PC-3 (cell line): ENCODE data around the gene SLC38A11. TPM values are rescaled to one million over a fixed set of nuclear protein-coding genes. Genes with fewer than 3 reads are reported as not detected.
"Not testable (repeated sequence)": the region's sequence is repeated elsewhere in the genome, so short reads cannot be mapped to it uniquely, and the experiment has no call there.

Source experiments
- ATAC-seq: fragments of 200-7000 bp; cut with Tn5 transposase; 2 replicates; pipeline ENCODE4 v1.9.1; 2020; ENCODE audit warnings: mild to moderate bottlenecking, moderate library complexity
- BruUV-seq: library from RNA; stranded (reverse); fragments of 400-500 nt; replicated peaks from 2 replicates; lab custom pipeline; 2021; lab: Mats Ljungman, UMichigan
- CTCF ChIA-PET: fragments of 300-600 bp; sonication (Branson Sonifier 250); formaldehyde crosslinking; loops from one replicate; lab custom pipeline; 2022; ENCODE audit warnings: antibody characterized with exemption; lab: Charles Lee
- POLR2A ChIA-PET: fragments of 300-600 bp; sonication (Branson Sonifier 250); formaldehyde crosslinking; loops from one replicate; lab custom pipeline; 2022; ENCODE audit warnings: antibody characterized with exemption; ENCODE audit not compliant: unreplicated experiment; lab: Charles Lee
- DNase-seq: peaks from one replicate; pipeline ENCODE4 v3.0.0-alpha.2; 2015
- H2AFZ ChIP-seq: fragments of 300-600 bp; sonication (generic); 2 replicates; pipeline ENCODE4 v1.6.0; 2016; ENCODE audit warnings: antibody characterized with exemption, low read length
- H3F3A ChIP-seq: fragments of 300-600 bp; sonication (generic); one replicate; pipeline ENCODE4 v1.6.0; 2017; ENCODE audit warnings: antibody characterized with exemption, low read length, control low read depth, mild to moderate bottlenecking; ENCODE audit not compliant: unreplicated experiment
- H3K27ac ChIP-seq: fragments of 300-600 bp; sonication (generic); 2 replicates; pipeline ENCODE4 v1.5.1; 2016; ENCODE audit warnings: mild to moderate bottlenecking, low read length
- H3K27me3 ChIP-seq: fragments of 300-600 bp; sonication (generic); 2 replicates; pipeline ENCODE4 v1.6.1; 2016; ENCODE audit warnings: low read length, mixed read lengths
- H3K36me3 ChIP-seq: fragments of 300-600 bp; sonication (generic); 2 replicates; pipeline ENCODE4 v1.6.1; 2016; ENCODE audit warnings: low read depth, mixed run types, low read length, mixed read lengths
- H3K4me1 ChIP-seq: fragments of 300-600 bp; sonication (generic); 2 replicates; pipeline ENCODE4 v1.5.1; 2016; ENCODE audit warnings: low read length; ENCODE audit not compliant: insufficient read depth
- H3K4me2 ChIP-seq: fragments of 300-600 bp; sonication (generic); 2 replicates; pipeline ENCODE4 v1.6.0; 2016; ENCODE audit warnings: low read length
- H3K4me3 ChIP-seq: fragments of 300-600 bp; sonication (generic); 2 replicates; pipeline ENCODE4 v1.5.1; 2016; ENCODE audit warnings: mild to moderate bottlenecking, low read length, mixed read lengths
- H3K79me2 ChIP-seq: fragments of 300-600 bp; sonication (generic); 2 replicates; pipeline ENCODE4 v1.6.1; 2017; ENCODE audit warnings: low read length, mixed read lengths
- H3K9ac ChIP-seq: fragments of 300-600 bp; sonication (generic); 2 replicates; pipeline ENCODE4 v1.6.0; 2016; ENCODE audit warnings: mild to moderate bottlenecking, low read length
- H3K9me2 ChIP-seq: fragments of 300-600 bp; sonication (generic); replicated peaks from 2 replicates; pipeline ENCODE4 v1.6.1; 2016; ENCODE audit warnings: mixed run types, low read length, mixed read lengths
- H3K9me3 ChIP-seq: fragments of 300-600 bp; sonication (generic); 2 replicates; pipeline ENCODE4 v1.6.1; 2016; ENCODE audit warnings: low read length, mixed read lengths
- H4K20me1 ChIP-seq: fragments of 300-600 bp; sonication (generic); 2 replicates; pipeline ENCODE4 v1.6.1; 2016; ENCODE audit warnings: low read length, mixed read lengths
- EZH2 ChIP-seq: fragments of 300-600 bp; sonication (generic); IDR thresholded peaks from one replicate; pipeline ENCODE4 v1.6.1; 2017; ENCODE audit warnings: antibody characterized with exemption, mild to moderate bottlenecking, low read length; ENCODE audit not compliant: unreplicated experiment
- EZH2phosphoT487 ChIP-seq: fragments of 300-600 bp; sonication (generic); IDR thresholded peaks from 2 replicates; pipeline ENCODE4 v1.6.1; 2018; ENCODE audit warnings: mild to moderate bottlenecking, antibody characterized with exemption, low read length, borderline replicate concordance
- intact Hi-C: fragments of 100-400 bp; cut with micrococcal nuclease; formaldehyde crosslinking; loops from 2 replicates; pipeline ENCODE4 v1.9.0; 2023
- total RNA-seq: library from RNA; depleted of rRNA; stranded (reverse); fragments of >200 nt; gene quantifications from 2 replicates; pipeline ENCODE4 v1.2.3, GENCODE V29; 2014
- TF ChIP-seq, protein P1 (sequence below): fragments of 300-600 bp; sonication (generic); conservative IDR thresholded peaks from 2 replicates; pipeline ENCODE4 v1.5.1; 2017; ENCODE audit warnings: antibody characterized with exemption, low read depth, mild to moderate bottlenecking, low read length

Gene SLC38A11
- total RNA-seq, 1 experiment from 2014 or later = 0.36 TPM

DNA sequence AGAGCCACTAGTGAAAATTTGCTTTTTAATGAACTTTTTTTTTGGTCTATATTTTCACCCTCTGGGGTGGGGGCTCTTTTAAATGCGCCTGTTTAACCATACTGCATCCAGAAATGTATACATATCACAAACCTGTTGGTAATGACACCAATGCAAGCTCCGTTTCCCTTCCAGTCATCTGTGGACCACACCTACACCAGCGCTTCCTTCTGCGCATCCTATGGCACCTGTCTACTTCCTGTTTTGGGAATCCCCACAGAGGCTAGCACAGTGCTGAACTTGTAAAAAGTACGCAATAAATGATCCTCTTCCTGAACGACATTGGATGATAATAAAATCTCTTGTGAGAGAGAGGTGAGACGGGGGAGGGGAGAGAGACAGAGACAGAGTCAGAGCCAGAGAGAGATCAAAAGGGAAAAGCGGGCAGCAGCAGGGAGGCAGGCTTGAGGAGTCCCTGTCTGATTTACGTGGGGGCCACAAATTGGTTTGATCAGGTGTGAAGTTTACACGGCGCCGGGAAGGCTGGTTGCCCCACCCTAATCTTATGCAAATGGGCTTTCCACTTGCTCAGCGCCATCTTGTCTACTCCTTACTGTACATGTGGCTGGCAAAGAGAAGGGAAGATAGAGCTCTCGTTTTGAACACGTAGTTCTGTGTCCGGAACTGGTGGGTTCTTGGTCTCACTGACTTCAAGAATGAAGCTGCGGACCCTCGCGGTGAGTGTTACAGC is 38.1 kb upstream of the SLC38A11 start:
- intact Hi-C loops = loop anchor here (1.0 to 2.0 kb wide), 2 partner anchors 211 to 300 kb away; partner anchors contain the start of gene SCN3A
- Histone ChIP-seq H3K4me1 (peaks cover 7% of the 10 kb centered on the region; the same call in 1 of the 2 replicates), H3K4me2 (peak overlapping the region; percentile 35; the same call in 1 of the 2 replicates), H4K20me1 (no peaks in the 10 kb centered on the region), H3K4me3 (no peak overlapping the region), H3K9me3 (no peaks in the 10 kb centered on the region), H3F3A (no peaks in the 10 kb centered on the region), H3K9me2 (no peaks in the 10 kb centered on the region), H2AFZ (no peak overlapping the region), H3K9ac (no peak overlapping the region), H3K36me3 (no peaks in the 10 kb centered on the region), H3K27me3 (no peaks in the 10 kb centered on the region), H3K27ac (no peak overlapping the region), H3K79me2 (no peaks in the 10 kb centered on the region)
- POLR2A ChIA-PET = interaction anchor here (0.7 kb wide), 1 partner anchor 9 kb away, joined by 3 read pairs; no protein-coding TSS in a partner anchor
- no TSS peak for BruUV-seq
- DNase-seq = no peak
- peak; percentile 21; the same call in 1 of the 2 replicates for ATAC-seq
- CTCF ChIA-PET = interaction anchor here (0.5 to 0.7 kb wide), 5 partner anchors 9 to 411 kb away, joined by 3 to 12 read pairs (median 3); partner anchors contain the start of gene SCN3A
- TF ChIP-seq, protein P1, sequence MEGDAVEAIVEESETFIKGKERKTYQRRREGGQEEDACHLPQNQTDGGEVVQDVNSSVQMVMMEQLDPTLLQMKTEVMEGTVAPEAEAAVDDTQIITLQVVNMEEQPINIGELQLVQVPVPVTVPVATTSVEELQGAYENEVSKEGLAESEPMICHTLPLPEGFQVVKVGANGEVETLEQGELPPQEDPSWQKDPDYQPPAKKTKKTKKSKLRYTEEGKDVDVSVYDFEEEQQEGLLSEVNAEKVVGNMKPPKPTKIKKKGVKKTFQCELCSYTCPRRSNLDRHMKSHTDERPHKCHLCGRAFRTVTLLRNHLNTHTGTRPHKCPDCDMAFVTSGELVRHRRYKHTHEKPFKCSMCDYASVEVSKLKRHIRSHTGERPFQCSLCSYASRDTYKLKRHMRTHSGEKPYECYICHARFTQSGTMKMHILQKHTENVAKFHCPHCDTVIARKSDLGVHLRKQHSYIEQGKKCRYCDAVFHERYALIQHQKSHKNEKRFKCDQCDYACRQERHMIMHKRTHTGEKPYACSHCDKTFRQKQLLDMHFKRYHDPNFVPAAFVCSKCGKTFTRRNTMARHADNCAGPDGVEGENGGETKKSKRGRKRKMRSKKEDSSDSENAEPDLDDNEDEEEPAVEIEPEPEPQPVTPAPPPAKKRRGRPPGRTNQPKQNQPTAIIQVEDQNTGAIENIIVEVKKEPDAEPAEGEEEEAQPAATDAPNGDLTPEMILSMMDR = no peak
- TF ChIP-seq EZH2 (no peak), EZH2phosphoT487 (no peak)

DNA sequence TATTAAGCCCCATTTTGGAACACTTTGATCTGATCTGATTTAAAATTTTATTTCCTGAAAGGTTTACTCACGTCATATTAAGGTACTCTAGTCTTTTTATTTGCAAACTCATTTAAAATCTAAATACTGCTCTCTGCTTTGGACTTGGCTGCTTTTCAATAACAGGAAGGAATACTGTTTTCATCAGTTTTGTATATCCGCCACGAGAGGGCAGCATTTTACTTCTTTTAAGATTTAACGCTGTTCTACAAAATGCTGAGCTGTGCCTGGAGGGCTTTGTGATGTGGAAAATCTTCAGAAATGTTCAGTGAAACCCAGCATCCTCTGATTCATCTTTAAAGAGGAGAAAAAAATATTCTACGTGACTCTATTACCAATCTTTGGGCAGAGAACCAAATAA is 37.5 kb upstream of the SLC38A11 start:
- DNase-seq (peak; percentile 90), ATAC-seq (peak; percentile 60)
- Histone ChIP-seq H3K4me2 (peak overlapping the region; percentile 35; the same call in 1 of the 2 replicates), H3K9ac (no peak overlapping the region), H2AFZ (no peak overlapping the region), H3K4me1 (peaks cover 7% of the 10 kb centered on the region; the same call in 1 of the 2 replicates), H3F3A (no peaks in the 10 kb centered on the region), H3K36me3 (no peaks in the 10 kb centered on the region), H3K27me3 (no peaks in the 10 kb centered on the region), H3K9me2 (no peaks in the 10 kb centered on the region), H3K9me3 (no peaks in the 10 kb centered on the region), H4K20me1 (no peaks in the 10 kb centered on the region), H3K4me3 (no peak overlapping the region), H3K27ac (no peak overlapping the region), H3K79me2 (no peaks in the 10 kb centered on the region)
- no peak for TF ChIP-seq EZH2
- TF ChIP-seq, protein P1 = peak; percentile 67
- TF ChIP-seq EZH2phosphoT487 = no peak
- BruUV-seq = no TSS peak
- POLR2A ChIA-PET = interaction anchor here (0.7 kb wide), 1 partner anchor 9 kb away, joined by 3 read pairs; no protein-coding TSS in a partner anchor
- intact Hi-C loops = loop anchor here (1.0 to 2.0 kb wide), 2 partner anchors 212 to 300 kb away; partner anchors contain the start of gene SCN3A
- CTCF ChIA-PET = interaction anchor here (0.5 to 0.7 kb wide), 6 partner anchors 8 to 412 kb away, joined by 3 to 12 read pairs (median 3); partner anchors contain the start of gene SCN3A

DNA sequence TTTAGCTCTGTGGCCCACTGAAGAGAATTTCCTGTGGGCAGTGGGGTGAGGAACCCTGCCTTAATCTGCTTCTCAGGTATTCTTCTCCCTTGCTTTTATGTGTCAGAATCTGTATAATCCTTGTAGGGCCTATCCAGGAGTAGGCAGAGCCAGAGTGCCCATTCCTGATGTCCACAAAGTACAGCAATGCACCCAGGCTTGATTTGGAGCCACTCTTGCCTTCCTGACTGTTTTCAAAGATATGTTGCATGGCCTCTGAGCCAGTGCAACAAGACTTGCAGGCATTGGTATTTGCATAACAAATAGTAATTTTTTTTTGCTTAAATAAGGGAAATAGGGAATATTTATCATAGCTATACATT is 36.7 kb upstream of the SLC38A11 start:
- POLR2A ChIA-PET, ATAC-seq, H3K4me1 ChIP-seq, H3K9me2 ChIP-seq, H3K27ac ChIP-seq, H3K9ac ChIP-seq, DNase-seq, H4K20me1 ChIP-seq, H3K4me2 ChIP-seq, H2AFZ ChIP-seq, H3K36me3 ChIP-seq, H3F3A ChIP-seq, BruUV-seq, H3K27me3 ChIP-seq, H3K9me3 ChIP-seq, H3K4me3 ChIP-seq, H3K79me2 ChIP-seq: not testable (repeated sequence)
- intact Hi-C loops = loop anchor here (2.0 kb wide), 1 partner anchor 213 kb away; the partner anchor contains the start of gene SCN3A
- CTCF ChIA-PET = interaction anchor here (0.6 kb wide), 1 partner anchor 150 kb away, joined by 3 read pairs; no protein-coding TSS in a partner anchor

DNA sequence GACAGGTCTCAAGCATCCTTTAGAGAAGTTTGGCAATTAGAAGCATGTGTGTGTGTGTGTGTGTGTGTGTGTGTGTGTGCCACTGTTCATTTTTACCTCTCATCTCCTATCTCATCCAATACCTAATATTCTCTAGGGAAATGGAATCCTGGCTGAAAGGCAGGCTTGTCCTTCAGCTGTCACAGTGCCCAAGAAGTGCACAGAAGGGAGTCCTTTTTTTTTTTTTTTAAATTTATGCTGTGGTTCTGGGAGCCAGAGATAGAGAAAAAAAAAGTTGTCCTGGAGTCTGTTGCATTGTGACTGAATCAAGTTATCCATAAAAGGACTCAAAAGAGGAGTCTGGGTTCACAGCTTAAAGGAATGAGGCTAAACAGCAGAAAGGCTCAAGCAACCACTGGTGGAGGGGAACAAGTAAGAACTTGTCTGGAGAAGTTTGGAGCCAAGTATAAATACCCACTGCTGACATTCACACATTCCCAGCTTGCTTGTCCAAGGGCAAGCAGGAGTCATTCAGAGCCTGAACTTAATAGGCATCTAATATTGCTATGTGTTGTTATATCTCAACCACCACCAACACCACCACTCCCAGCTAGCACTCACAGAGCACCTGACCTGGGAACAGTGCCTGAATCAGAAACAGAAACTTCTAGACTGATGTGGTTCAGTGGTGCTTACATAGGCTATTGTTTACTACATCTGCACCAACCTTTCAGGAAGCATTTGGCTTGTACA is 36.2 kb upstream of the SLC38A11 start:
- ATAC-seq, CTCF ChIA-PET: not testable (repeated sequence)
- intact Hi-C loops = loop anchor here (2.0 kb wide), 1 partner anchor 213 kb away; the partner anchor contains the start of gene SCN3A

More for the DNA sequence above, 36.2 kb upstream of the SLC38A11 start:
- BruUV-seq, H3K9me3 ChIP-seq, H3K79me2 ChIP-seq, DNase-seq, H3K4me1 ChIP-seq, H4K20me1 ChIP-seq, H2AFZ ChIP-seq, H3K4me3 ChIP-seq, H3K27ac ChIP-seq, H3K4me2 ChIP-seq, H3K9ac ChIP-seq, H3K36me3 ChIP-seq, H3K27me3 ChIP-seq, H3F3A ChIP-seq, H3K9me2 ChIP-seq, POLR2A ChIA-PET: not testable (repeated sequence)
